Omental fat pad (tissue), 4 donors: Measurements from ENCODE around the gene GGT6. TPM values are rescaled to one million over a fixed set of nuclear protein-coding genes. Genes with fewer than 3 reads are reported as not detected.

Experiments
- ATAC-seq: fragments of 150-250 bp; one replicate; pipeline ENCODE4 v1.9.1; 2016; ENCODE audit warnings: mild to moderate bottlenecking, moderate library complexity; ENCODE audit not compliant: low FRiP score
- DNase-seq: peaks from one replicate; pipeline ENCODE4 v3.0.0-alpha.2; 2019; ENCODE audit warnings: low spot score
- total RNA-seq, 4 donors: library from RNA; depleted of rRNA; stranded (reverse); fragments of >200 nt; gene quantifications; one replicate each; pipeline ENCODE4 v1.1.0, GENCODE V29; 2016
- TF ChIP-seq, protein P1 (sequence below), 3 donors: fragments of 450-650 bp; IDR thresholded peaks; one replicate each; pipeline ENCODE4 v1.5.1; 2016 to 2017; ENCODE audit warnings: antibody characterized with exemption in 3 of 3, mild to moderate bottlenecking in 3 of 3, moderate library complexity in 2 of 3

GGT6 gene
- total RNA-seq, 4 donors from 2014 or later, result 0.37 TPM; not detected in 3

DNA sequence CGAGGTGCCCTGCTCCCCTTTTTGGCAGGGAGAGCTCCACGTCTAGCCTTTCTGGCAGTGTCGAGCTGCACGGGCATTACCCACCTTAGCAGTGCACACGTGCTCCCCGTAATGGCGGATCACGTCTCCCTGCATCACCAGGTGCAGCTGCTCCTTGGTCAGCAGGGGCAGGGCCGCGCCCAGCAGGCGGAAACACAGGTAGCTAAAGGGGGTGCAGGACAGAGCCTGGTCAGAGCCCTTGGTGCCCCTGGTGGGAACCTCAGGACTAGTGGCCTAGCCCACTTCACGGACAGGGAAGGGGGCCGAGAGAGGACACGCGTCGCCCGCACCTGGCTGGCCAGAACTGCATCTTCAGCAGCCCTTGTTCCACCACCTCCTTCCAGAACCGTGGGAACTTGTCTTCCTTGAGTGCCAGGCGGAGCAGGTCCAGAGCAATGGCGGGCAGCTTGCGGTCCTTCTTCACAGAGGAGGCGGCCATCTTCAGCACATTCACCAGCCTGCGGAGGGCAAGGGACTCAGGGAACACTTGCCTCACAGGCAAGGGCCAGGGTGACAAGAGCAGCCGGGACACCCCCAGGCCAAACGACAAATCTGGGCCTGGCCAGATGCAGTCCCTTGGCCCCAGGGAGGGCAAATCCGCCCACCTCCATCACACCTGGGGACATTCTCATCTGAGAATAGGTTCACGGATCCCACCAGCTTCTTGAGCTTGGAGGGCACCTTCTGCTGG lies 8.4 kb downstream of the GGT6 start:
- TF ChIP-seq, protein P1, sequence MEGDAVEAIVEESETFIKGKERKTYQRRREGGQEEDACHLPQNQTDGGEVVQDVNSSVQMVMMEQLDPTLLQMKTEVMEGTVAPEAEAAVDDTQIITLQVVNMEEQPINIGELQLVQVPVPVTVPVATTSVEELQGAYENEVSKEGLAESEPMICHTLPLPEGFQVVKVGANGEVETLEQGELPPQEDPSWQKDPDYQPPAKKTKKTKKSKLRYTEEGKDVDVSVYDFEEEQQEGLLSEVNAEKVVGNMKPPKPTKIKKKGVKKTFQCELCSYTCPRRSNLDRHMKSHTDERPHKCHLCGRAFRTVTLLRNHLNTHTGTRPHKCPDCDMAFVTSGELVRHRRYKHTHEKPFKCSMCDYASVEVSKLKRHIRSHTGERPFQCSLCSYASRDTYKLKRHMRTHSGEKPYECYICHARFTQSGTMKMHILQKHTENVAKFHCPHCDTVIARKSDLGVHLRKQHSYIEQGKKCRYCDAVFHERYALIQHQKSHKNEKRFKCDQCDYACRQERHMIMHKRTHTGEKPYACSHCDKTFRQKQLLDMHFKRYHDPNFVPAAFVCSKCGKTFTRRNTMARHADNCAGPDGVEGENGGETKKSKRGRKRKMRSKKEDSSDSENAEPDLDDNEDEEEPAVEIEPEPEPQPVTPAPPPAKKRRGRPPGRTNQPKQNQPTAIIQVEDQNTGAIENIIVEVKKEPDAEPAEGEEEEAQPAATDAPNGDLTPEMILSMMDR (IDR thresholded peaks at IDR 0.05), result no peak
- no peak for ATAC-seq

DNA sequence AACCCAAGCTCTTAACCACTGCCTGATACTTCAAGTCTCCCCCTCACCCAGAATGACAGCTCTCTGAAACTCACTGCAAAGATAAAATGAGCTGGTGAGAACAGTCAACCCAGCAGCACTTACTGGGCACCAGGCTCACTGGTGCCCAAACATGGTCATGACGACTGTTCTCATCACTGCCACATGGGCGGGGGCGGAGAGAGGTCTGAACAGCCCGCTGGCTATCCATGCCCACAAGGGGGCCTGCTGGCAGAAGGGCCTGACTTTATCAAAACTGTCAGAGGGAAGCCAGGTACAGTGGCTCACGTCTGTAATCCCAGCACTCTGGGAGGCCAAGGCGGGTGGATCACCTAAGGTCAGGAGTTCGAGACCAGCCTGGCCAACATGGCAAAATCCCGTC lies 9.2 kb downstream of the GGT6 start:
- TF ChIP-seq, protein P1 (IDR thresholded peaks at IDR 0.05), result no peak
- no peak for DNase-seq
- ATAC-seq, result no peak

More for the DNA sequence above, 8.4 kb downstream of the GGT6 start:
- no peak for DNase-seq

DNA sequence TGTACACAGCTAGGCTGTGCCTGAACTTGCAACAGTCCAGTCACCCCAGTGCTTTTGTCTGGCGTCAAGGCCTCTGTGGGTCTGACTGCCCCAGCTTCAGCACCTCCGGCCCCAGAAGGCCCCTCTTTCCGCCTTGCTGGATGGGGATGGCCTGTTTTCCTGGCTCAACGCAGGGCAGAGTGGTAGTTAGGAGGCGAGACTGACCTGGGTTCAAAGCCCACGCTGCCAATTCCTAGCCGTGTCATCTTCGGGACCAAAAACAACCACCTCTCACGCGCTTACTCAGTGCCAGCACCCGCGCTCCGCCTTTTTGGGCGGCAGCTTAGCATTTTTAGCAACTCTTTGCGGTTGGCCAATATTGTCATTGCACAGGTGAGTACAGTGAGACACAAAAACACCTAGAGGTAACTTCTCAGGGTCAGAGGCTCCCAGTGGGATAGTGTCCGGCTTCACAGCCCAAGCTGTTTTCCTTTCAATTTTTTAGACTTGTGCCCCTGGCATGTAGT lies 9.8 kb downstream of the GGT6 start:
- TF ChIP-seq, protein P1 (IDR thresholded peaks at IDR 0.05), result no peak
- no peak for ATAC-seq
- DNase-seq, result no peak

DNA sequence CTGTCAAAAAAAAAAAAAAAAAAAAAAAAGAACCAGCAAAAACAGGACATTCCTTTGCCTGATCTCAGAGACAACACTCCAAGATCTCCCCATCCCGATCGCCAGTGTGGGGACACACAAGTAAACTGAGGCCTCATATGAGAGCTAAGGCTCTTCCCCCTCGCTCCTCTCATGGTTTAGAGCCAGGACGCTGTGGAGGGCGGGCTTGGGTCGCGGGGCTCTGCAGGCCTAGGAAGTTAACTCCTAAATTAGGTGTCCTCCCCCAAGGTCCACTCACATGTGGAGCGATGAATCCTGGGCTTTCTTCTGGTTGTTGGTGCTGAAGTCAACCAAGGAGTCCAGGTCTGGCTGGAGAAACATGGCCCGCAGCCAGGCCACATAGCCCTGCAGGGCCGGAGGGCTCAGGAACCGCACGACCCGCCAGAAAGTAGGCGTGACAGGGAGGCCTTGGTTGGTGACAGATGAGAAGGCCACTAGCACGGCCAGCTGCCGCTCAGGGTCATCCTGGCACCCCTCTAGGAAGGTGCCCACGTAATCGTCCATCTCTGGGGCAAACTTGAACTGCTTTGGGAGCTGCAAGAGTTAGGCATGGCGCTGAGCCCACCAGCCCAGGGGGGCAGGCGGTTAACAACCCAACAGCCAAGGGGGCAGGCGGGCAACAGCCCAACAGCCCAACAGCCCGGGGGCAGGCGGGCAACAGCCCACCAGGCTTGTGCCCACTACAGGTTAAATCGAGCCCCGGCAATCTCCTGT lies 10.4 kb downstream of the GGT6 start:
- DNase-seq, result no peak
- no peak for ATAC-seq
- TF ChIP-seq, protein P1 (IDR thresholded peaks at IDR 0.05), result no peak

DNA sequence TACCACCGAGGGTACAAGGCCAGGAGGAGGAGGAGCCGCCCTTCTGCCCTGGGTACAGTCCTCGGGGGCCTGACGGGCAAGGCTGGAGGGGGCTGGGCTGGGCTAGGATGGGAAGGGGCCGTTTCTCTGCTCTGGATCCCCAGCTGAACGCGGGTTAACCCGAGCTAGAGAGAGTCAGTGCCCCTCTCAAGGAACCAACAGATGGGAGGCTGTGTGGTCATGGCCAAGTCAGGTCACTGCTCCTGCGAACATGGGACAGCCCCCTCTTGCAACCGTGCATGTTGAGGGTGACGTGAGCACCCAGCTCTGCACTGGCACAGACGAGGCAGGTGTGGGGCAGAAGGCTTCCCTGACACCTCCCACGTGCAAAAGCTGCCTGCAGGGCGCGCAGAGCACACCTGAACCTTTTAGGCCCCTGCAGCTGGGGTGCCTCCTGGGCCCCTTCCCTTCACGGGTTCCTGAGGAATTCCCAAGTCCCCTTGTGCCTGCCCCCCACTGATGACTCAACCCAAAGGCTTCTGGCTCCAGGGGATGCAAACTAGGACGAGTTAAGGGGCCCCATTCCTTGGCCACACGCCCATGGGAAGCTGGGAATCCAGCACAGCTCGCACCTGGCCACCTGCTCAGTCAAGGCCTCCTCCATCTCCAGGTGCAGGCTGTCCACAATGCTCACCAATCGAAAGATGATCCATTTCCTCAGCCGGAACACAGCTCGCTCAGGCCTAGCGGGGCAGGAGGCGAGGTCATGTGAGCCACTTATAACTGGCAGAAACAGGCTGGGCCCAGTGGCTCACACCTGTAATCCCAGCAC lies 11.5 kb downstream of the GGT6 start:
- TF ChIP-seq, protein P1 (IDR thresholded peaks at IDR 0.05), result no peak
- DNase-seq (no peak), ATAC-seq (no peak)

DNA sequence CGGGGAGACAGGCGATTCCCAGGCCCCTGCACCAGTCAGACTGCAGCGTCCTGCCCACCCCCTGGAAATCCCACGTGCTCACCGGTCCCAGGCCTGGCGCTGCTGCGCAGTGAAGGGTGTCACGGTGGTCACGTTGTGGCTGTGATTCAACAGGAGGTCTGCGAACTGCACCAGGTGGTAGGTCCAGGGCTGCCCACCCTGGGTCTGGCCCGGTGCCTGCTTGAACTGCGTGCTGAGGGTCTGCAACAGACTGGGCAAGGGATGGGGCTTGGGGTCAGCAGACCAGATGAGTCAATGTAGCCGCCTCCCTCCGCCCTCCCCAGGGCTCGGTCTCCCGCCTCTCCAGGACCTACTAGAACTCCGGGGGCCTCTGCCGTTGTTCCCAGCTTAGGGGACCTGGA lies 12.3 kb downstream of the GGT6 start:
- TF ChIP-seq, protein P1 (IDR thresholded peaks at IDR 0.05), result no peak
- DNase-seq (no peak), ATAC-seq (no peak)
